ENCODE results near the gene SYVN1. TPM values are rescaled to one million over a fixed set of nuclear protein-coding genes. Genes with fewer than 3 reads are reported as not detected.

The SYVN1 gene
- total and polyA plus RNA-seq, 2 experiments from 2014 or later: 16.2 to 16.8 TPM

DNA sequence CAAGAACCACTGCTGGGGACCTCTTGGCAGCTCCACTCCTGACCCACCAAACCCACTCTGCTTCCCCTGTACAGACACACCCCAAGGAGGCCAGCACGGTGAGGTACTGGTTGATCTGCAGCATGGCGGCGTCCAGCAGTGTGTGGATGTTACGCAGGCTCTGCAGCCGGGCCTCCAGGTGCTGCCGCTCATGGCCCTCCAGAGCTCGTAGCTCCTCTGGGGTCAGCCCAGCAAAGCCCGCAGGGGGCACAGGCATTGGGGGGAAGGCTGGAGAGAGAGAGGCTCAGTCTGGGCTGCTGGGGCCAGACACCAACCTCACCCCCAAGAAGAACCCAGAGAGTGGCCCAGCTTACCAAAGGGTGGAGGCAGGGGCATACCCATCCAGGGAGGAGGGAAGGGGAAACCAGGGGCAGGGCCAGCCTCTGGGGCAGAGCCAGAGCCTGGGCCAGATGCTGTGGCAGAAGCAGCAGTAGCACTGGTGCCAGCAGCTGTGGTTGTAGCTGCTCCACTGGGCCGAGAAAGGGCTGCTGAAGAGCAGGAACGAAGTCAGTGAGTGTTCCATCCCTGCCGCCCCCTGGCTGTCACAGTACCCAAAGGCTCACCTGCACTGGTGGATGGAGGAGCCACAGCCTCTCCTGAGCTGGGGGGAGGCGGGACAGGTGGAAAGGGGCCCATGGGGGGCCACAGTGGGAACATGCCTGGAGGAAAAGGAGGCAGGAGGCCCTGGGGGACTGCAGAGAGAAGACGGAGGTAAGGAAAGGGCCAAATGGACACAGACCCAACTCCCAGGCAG lies 4.5 kb downstream of the SYVN1 start:
- H3K36me3 ChIP-seq: peaks cover 43% of the 10 kb centered on the region
- H3K4me3 ChIP-seq: no peak overlapping the region
- no peak for DNase-seq (ENCODE audit: low read depth in 1 of 2, low spot score in 1 of 2)
- no peaks in the 10 kb centered on the region for H3K27me3 ChIP-seq
- TF ChIP-seq, protein P1, sequence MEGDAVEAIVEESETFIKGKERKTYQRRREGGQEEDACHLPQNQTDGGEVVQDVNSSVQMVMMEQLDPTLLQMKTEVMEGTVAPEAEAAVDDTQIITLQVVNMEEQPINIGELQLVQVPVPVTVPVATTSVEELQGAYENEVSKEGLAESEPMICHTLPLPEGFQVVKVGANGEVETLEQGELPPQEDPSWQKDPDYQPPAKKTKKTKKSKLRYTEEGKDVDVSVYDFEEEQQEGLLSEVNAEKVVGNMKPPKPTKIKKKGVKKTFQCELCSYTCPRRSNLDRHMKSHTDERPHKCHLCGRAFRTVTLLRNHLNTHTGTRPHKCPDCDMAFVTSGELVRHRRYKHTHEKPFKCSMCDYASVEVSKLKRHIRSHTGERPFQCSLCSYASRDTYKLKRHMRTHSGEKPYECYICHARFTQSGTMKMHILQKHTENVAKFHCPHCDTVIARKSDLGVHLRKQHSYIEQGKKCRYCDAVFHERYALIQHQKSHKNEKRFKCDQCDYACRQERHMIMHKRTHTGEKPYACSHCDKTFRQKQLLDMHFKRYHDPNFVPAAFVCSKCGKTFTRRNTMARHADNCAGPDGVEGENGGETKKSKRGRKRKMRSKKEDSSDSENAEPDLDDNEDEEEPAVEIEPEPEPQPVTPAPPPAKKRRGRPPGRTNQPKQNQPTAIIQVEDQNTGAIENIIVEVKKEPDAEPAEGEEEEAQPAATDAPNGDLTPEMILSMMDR (IDR thresholded peaks at IDR 0.05; ENCODE audit: low read depth, low read length): no peak
- no peak overlapping the region for H3K27ac ChIP-seq
- H3K9me3 ChIP-seq (ENCODE audit: low read depth): no peaks in the 10 kb centered on the region
- peaks cover 6% of the 10 kb centered on the region for H3K4me1 ChIP-seq (ENCODE audit: low read depth)

DNA sequence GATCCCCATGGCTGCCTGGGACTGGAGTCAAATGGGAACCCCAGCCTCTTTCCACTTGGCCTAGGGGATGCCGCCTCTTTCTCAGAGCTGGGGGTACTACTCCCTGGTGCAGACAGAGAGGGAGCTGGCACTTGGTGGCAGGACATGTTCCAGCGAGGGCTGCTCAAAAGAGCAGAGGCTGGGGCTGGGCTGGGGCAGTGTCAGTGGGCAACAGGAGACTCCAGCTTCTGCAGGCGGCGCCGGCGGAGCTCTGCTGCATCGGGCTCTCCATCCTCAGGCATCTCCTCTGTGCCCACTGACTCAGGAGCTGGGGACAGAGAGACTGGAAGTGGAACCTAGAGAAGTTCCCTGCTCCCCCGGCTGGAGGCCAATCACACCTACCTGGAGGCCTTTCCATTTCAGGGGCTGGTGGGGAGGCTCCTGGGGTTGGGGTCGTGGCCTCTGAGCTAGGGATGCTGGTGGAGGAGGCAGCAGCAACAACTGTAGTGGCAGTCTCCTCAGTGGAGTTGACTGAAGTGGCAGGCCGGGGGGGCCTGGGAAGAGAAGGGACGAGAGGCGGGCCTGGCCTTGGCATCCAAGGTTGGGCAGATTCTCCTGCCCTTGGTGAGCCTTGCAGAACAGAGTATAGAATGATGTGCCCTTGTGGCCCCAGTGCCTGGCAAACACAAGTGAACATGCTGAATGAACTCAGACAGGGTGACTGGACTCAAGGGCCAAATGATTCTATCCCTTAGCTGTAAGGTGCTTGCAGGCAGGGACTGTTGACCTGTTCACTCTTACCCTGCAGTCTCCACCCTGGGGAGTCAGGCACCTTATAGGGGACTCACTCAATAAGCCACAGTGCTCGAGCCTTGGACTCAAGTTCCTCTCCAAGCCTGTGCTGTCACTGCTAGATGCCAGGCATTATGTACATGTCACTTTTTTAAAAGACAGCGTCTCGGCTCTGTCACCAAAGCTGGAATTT lies 5.9 kb downstream of the SYVN1 start:
- H3K27ac ChIP-seq: no peak overlapping the region
- no peaks in the 10 kb centered on the region for H3K9me3 ChIP-seq (ENCODE audit: low read depth)
- peaks cover 47% of the 10 kb centered on the region for H3K36me3 ChIP-seq
- no peaks in the 10 kb centered on the region for H3K27me3 ChIP-seq
- DNase-seq (ENCODE audit: low read depth in 1 of 2, low spot score in 1 of 2): no peak
- TF ChIP-seq, protein P1 (IDR thresholded peaks at IDR 0.05; ENCODE audit: low read depth, low read length): no peak
- H3K4me3 ChIP-seq: no peak overlapping the region
- peaks cover 5% of the 10 kb centered on the region for H3K4me1 ChIP-seq (ENCODE audit: low read depth)

DNA sequence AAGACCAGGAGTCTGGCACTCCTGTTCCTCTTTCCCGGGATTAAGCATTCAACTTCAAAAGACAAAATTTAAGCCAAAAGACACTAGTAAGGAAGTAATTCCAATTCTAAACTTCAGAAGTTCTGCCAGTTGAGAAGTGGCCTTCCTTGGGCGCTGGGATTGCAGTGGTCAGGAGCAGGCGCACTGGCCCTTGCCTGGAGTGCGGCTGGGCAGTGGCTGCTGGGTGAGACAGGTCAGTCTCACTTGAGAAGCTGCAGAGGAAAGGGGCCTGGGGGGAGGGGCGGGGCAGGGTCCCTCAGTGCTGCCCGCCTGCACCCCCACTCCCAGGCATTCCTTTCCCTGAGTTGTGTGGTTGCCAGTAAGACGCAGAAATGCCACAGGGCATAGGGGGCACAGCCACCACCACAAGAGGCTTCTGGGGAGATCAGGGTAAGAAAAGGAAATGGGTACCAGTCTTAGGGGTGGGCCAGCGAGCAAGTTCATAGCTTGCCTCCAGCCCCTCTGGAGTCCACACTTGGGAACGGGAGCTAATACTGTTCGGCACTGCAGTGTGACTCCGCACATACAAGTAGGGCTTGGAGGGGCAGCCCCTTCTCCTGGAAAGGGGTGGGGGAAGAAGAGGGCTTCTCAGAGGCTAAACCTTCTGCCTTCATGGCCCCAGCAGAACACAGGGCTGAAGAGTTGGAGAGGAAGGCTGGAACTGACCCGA lies 6.7 kb downstream of the SYVN1 start:
- no peaks in the 10 kb centered on the region for H3K9me3 ChIP-seq (ENCODE audit: low read depth)
- H3K4me3 ChIP-seq: no peak overlapping the region
- DNase-seq (ENCODE audit: low read depth in 1 of 2, low spot score in 1 of 2): no peak
- H3K4me1 ChIP-seq (ENCODE audit: low read depth): peaks cover 4% of the 10 kb centered on the region
- no peaks in the 10 kb centered on the region for H3K27me3 ChIP-seq
- no peak overlapping the region for H3K27ac ChIP-seq
- TF ChIP-seq, protein P1 (IDR thresholded peaks at IDR 0.05; ENCODE audit: low read depth, low read length): no peak
- H3K36me3 ChIP-seq: peaks cover 45% of the 10 kb centered on the region

DNA sequence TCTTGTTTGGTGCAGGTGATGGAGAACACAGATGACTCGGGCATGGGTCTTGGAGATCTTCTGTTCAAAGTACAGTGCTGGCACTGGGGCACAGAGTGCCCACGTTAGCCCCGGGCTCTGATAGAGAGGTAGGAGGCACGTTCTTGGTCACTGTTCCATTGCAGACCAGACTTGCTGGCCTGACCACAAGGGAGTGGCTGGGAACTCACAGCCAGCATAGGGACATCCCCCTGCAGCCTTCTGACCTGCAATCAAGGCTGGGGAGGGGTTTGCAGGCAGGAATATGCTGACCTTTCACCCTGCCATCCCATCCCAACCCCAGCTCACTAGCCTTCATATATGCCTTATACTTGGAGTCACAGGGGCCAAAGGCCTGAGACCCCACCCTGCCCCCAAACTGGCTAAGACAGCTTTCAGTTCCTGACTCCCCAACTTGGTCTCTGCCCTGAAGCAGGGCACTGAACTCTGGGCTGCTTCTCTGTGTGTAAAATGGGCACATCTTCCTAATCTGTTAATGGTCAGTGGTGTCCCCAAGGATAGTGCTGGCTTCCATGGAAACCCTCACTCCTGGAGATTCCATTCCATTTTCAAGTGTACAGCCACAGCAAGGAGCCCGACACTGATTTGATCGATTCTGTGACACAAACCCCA lies 7.6 kb downstream of the SYVN1 start:
- peaks cover 44% of the 10 kb centered on the region for H3K36me3 ChIP-seq
- TF ChIP-seq, protein P1 (IDR thresholded peaks at IDR 0.05; ENCODE audit: low read depth, low read length): no peak
- no peak for DNase-seq (ENCODE audit: low read depth in 1 of 2, low spot score in 1 of 2)

More for the DNA sequence above, 7.6 kb downstream of the SYVN1 start:
- Histone ChIP-seq H3K9me3 (ENCODE audit: low read depth) (no peaks in the 10 kb centered on the region), H3K27ac (no peak overlapping the region), H3K4me3 (no peak overlapping the region), H3K4me1 (ENCODE audit: low read depth) (peaks cover 4% of the 10 kb centered on the region), H3K27me3 (no peaks in the 10 kb centered on the region)

Data from cardiac muscle cell (in vitro differentiated cells and primary cell).